PC-3 (cell line): ENCODE measurements around the gene TK2. TPM values are rescaled to one million over a fixed set of nuclear protein-coding genes. Genes with fewer than 3 reads are reported as not detected.
A peak's percentile ranks its signal among the peaks of the same experiment; 100 is the strongest.

ENCODE experiments used
- ATAC-seq: fragments of 200-7000 bp; cut with Tn5 transposase; 2 replicates; pipeline ENCODE4 v1.9.1; 2020; ENCODE audit warnings: mild to moderate bottlenecking, moderate library complexity
- BruUV-seq: library from RNA; stranded (reverse); fragments of 400-500 nt; replicated peaks from 2 replicates; lab custom pipeline; 2021; lab: Mats Ljungman, UMichigan
- CTCF ChIA-PET: fragments of 300-600 bp; sonication (Branson Sonifier 250); formaldehyde crosslinking; loops from one replicate; lab custom pipeline; 2022; ENCODE audit warnings: antibody characterized with exemption; lab: Charles Lee
- POLR2A ChIA-PET: fragments of 300-600 bp; sonication (Branson Sonifier 250); formaldehyde crosslinking; loops from one replicate; lab custom pipeline; 2022; ENCODE audit warnings: antibody characterized with exemption; ENCODE audit not compliant: unreplicated experiment; lab: Charles Lee
- DNase-seq: peaks from one replicate; pipeline ENCODE4 v3.0.0-alpha.2; 2015
- H2AFZ ChIP-seq: fragments of 300-600 bp; sonication (generic); 2 replicates; pipeline ENCODE4 v1.6.0; 2016; ENCODE audit warnings: antibody characterized with exemption, low read length
- H3F3A ChIP-seq: fragments of 300-600 bp; sonication (generic); one replicate; pipeline ENCODE4 v1.6.0; 2017; ENCODE audit warnings: antibody characterized with exemption, low read length, control low read depth, mild to moderate bottlenecking; ENCODE audit not compliant: unreplicated experiment
- H3K27ac ChIP-seq: fragments of 300-600 bp; sonication (generic); 2 replicates; pipeline ENCODE4 v1.5.1; 2016; ENCODE audit warnings: mild to moderate bottlenecking, low read length
- H3K27me3 ChIP-seq: fragments of 300-600 bp; sonication (generic); 2 replicates; pipeline ENCODE4 v1.6.1; 2016; ENCODE audit warnings: low read length, mixed read lengths
- H3K36me3 ChIP-seq: fragments of 300-600 bp; sonication (generic); 2 replicates; pipeline ENCODE4 v1.6.1; 2016; ENCODE audit warnings: low read depth, mixed run types, low read length, mixed read lengths
- H3K4me1 ChIP-seq: fragments of 300-600 bp; sonication (generic); 2 replicates; pipeline ENCODE4 v1.5.1; 2016; ENCODE audit warnings: low read length; ENCODE audit not compliant: insufficient read depth
- H3K4me2 ChIP-seq: fragments of 300-600 bp; sonication (generic); 2 replicates; pipeline ENCODE4 v1.6.0; 2016; ENCODE audit warnings: low read length
- H3K4me3 ChIP-seq: fragments of 300-600 bp; sonication (generic); 2 replicates; pipeline ENCODE4 v1.5.1; 2016; ENCODE audit warnings: mild to moderate bottlenecking, low read length, mixed read lengths
- H3K79me2 ChIP-seq: fragments of 300-600 bp; sonication (generic); 2 replicates; pipeline ENCODE4 v1.6.1; 2017; ENCODE audit warnings: low read length, mixed read lengths
- H3K9ac ChIP-seq: fragments of 300-600 bp; sonication (generic); 2 replicates; pipeline ENCODE4 v1.6.0; 2016; ENCODE audit warnings: mild to moderate bottlenecking, low read length
- H3K9me2 ChIP-seq: fragments of 300-600 bp; sonication (generic); replicated peaks from 2 replicates; pipeline ENCODE4 v1.6.1; 2016; ENCODE audit warnings: mixed run types, low read length, mixed read lengths
- H3K9me3 ChIP-seq: fragments of 300-600 bp; sonication (generic); 2 replicates; pipeline ENCODE4 v1.6.1; 2016; ENCODE audit warnings: low read length, mixed read lengths
- H4K20me1 ChIP-seq: fragments of 300-600 bp; sonication (generic); 2 replicates; pipeline ENCODE4 v1.6.1; 2016; ENCODE audit warnings: low read length, mixed read lengths
- CTCF ChIP-seq: fragments of 300-600 bp; sonication (generic); conservative IDR thresholded peaks from 2 replicates; pipeline ENCODE4 v1.5.1; 2017; ENCODE audit warnings: antibody characterized with exemption, low read depth, mild to moderate bottlenecking, low read length
- EZH2 ChIP-seq: fragments of 300-600 bp; sonication (generic); IDR thresholded peaks from one replicate; pipeline ENCODE4 v1.6.1; 2017; ENCODE audit warnings: antibody characterized with exemption, mild to moderate bottlenecking, low read length; ENCODE audit not compliant: unreplicated experiment
- EZH2phosphoT487 ChIP-seq: fragments of 300-600 bp; sonication (generic); IDR thresholded peaks from 2 replicates; pipeline ENCODE4 v1.6.1; 2018; ENCODE audit warnings: mild to moderate bottlenecking, antibody characterized with exemption, low read length, borderline replicate concordance
- intact Hi-C: fragments of 100-400 bp; cut with micrococcal nuclease; formaldehyde crosslinking; loops from 2 replicates; pipeline ENCODE4 v1.9.0; 2023
- total RNA-seq: library from RNA; depleted of rRNA; stranded (reverse); fragments of >200 nt; gene quantifications from 2 replicates; pipeline ENCODE4 v1.2.3, GENCODE V29; 2014

The TK2 gene
- total RNA-seq, 1 experiment from 2014 or later, result 8.3 TPM

- no peak overlapping the region for H3K9ac ChIP-seq
- H3F3A ChIP-seq, result no peaks in the 10 kb centered on the region
- H3K4me1 ChIP-seq, result peaks cover 21% of the 10 kb centered on the region
- no TSS peak for BruUV-seq
- ATAC-seq (no peak), DNase-seq (peak; percentile 37)
- intact Hi-C loops, result loop anchor here (2.0 to 5.0 kb wide), 2 partner anchors 29 to 44 kb away; no protein-coding TSS in a partner anchor
- H3K9me3 ChIP-seq, result no peaks in the 10 kb centered on the region
- ChIA-PET POLR2A (interaction anchor here (0.6 kb wide), 1 partner anchor 151 kb away, joined by 13 read pairs; no protein-coding TSS in a partner anchor), CTCF (no interaction called here)
- H3K4me2 ChIP-seq, result no peak overlapping the region
- H3K9me2 ChIP-seq, result no peaks in the 10 kb centered on the region
- H3K4me3 ChIP-seq, result no peak overlapping the region
- no peaks in the 10 kb centered on the region for H4K20me1 ChIP-seq
- H3K27ac ChIP-seq, result no peak overlapping the region
- H2AFZ ChIP-seq, result no peak overlapping the region
- no peaks in the 10 kb centered on the region for H3K27me3 ChIP-seq
- TF ChIP-seq EZH2phosphoT487 (no peak), CTCF (0 out of 2 replicates have a peak, but pooled peaks have one; percentile 32), EZH2 (no peak)
- no peaks in the 10 kb centered on the region for H3K36me3 ChIP-seq
- peaks cover 28% of the 10 kb centered on the region for H3K79me2 ChIP-seq
These were observed 1.4 kb upstream of the TK2 start for GRCh38 chr16:66551348-66551759.

DNA sequence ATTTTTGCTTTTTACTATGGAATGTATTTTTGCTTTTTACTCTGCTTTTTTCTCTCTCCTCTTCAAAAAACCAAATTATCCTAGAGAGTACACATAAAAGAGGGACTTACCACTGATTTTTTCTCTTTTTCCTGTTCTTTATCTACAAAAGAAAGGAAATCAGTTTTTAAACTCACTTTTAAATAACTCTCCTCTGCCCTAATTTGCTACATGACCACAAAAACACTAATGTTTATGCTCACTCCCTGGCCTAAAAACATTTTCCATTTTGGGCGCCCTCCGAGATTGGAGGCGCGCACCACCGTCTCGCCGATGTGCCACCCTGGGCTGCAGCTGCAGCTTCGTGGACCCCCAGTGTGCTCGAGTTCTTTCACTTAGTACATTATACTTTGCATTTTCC lies 1.1 kb downstream of the TK2 start:
- CTCF ChIA-PET, result no interaction called here
- Histone ChIP-seq H3K36me3 (no peaks in the 10 kb centered on the region), H3K79me2 (peaks cover 14% of the 10 kb centered on the region), H3K4me1 (peaks cover 21% of the 10 kb centered on the region), H3K9me2 (no peaks in the 10 kb centered on the region), H3K4me2 (peak overlapping the region; percentile 76), H2AFZ (no peak overlapping the region), H3K9ac (0 out of 2 replicates have a peak overlapping the region, but pooled peaks have one; percentile 80), H4K20me1 (no peaks in the 10 kb centered on the region), H3K9me3 (no peaks in the 10 kb centered on the region), H3K4me3 (peak overlapping the region; percentile 70), H3K27me3 (no peaks in the 10 kb centered on the region), H3F3A (no peaks in the 10 kb centered on the region), H3K27ac (no peak overlapping the region)
- ATAC-seq (no peak), DNase-seq (no peak)
- POLR2A ChIA-PET, result no interaction called here
- BruUV-seq, result no TSS peak
- TF ChIP-seq CTCF, result no peak
- TF ChIP-seq EZH2, result no peak
- TF ChIP-seq EZH2phosphoT487, result no peak
- intact Hi-C loops, result no loop called here

DNA sequence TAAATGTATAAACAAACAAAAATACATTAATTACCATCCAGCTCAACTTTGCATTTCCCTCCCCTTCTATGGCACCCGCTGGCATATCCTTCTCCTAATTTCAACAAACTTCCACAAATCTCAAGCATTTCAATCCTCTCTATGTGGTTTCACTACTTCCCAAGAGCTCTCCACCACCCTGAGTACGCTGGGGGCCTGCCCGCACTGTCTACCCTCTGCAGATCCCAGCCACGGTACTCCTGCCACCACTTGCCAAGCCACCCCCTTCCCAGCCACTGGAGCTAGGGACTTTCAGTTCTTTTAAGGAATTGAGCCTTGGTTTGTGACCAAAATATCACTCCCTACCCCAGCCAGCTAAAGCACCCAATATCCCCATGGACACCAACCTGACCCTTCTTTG lies 1.9 kb downstream of the TK2 start:
- ChIA-PET CTCF (no interaction called here), POLR2A (interaction anchor here (0.6 kb wide), 1 partner anchor 36 kb away, joined by 3 read pairs; no protein-coding TSS in a partner anchor)
- Histone ChIP-seq H4K20me1 (no peaks in the 10 kb centered on the region), H2AFZ (no peak overlapping the region), H3K9ac (no peak overlapping the region), H3K27ac (no peak overlapping the region), H3K4me3 (no peak overlapping the region), H3K9me3 (no peaks in the 10 kb centered on the region), H3K79me2 (peaks cover 6% of the 10 kb centered on the region), H3K4me1 (peaks cover 18% of the 10 kb centered on the region), H3F3A (no peaks in the 10 kb centered on the region), H3K9me2 (no peaks in the 10 kb centered on the region), H3K27me3 (no peaks in the 10 kb centered on the region), H3K36me3 (no peaks in the 10 kb centered on the region), H3K4me2 (no peak overlapping the region)
- ATAC-seq (no peak), DNase-seq (no peak)
- intact Hi-C loops, result no loop called here
- no peak for TF ChIP-seq EZH2
- TF ChIP-seq CTCF, result no peak
- no peak for TF ChIP-seq EZH2phosphoT487
- BruUV-seq, result no TSS peak
